HepG2 (cell line): ENCODE results near the gene ZBED5. TPM values are rescaled to one million over a fixed set of nuclear protein-coding genes. Genes with fewer than 3 reads are reported as not detected.
A peak's percentile ranks its signal among the peaks of the same experiment; 100 is the strongest.

ENCODE experiments used
- RORA ChIP-seq: sonication (generic); formaldehyde crosslinking; IDR thresholded peaks from 2 replicates; pipeline ENCODE4 v1.5.0; 2020; ENCODE audit warnings: mild to moderate bottlenecking, missing genetic modification reagents, moderate library complexity
- SUZ12 ChIP-seq: fragments of 150-350 bp; IDR thresholded peaks from 2 replicates; pipeline ENCODE4 v1.6.1; 2014; ENCODE audit warnings: low read depth, low read length
- ZNF230 ChIP-seq: sonication (generic); formaldehyde crosslinking; IDR thresholded peaks from 2 replicates; pipeline ENCODE4 v1.4.0; 2020; ENCODE audit warnings: mild to moderate bottlenecking, missing genetic modification reagents
- ZNF24 ChIP-seq: fragments of 450-650 bp; IDR thresholded peaks from 2 replicates; pipeline ENCODE4 v1.6.1; 2017; ENCODE audit warnings: antibody characterized with exemption, mild to moderate bottlenecking
- ZNF317 ChIP-seq: sonication (generic); formaldehyde crosslinking; IDR thresholded peaks from 2 replicates; pipeline ENCODE4 v1.5.0; 2020; ENCODE audit warnings: mild to moderate bottlenecking, missing genetic modification reagents
- ZNF687 ChIP-seq: sonication (generic); formaldehyde crosslinking; IDR thresholded peaks from 2 replicates; pipeline ENCODE4 v1.5.1; 2020; ENCODE audit warnings: mild to moderate bottlenecking, missing genetic modification reagents, moderate library complexity
- polyA plus RNA-seq, 8 experiments: library from polyadenylated mRNA; depleted of rRNA in 3 of 8; stranded (reverse) in 7 of 8; unstranded in 1 of 8; fragments of >200 nt; fragmentation: Illumina TruSeq in 4 of 8; extraction: Trizol in 4 of 8; gene quantifications; 2 replicates each; pipeline versions ENCODE4 v1.2.1 to v1.2.3, GENCODE V29; 2011 to 2016; ENCODE audit warnings: low read depth in 4 of 8, missing spikeins in 1 of 8, mixed read lengths in 1 of 8; ENCODE audit not compliant: insufficient read depth in 1 of 8
- total RNA-seq, 5 experiments: library from RNA; depleted of rRNA; stranded (reverse); fragments of >200 nt; fragmentation: Illumina TruSeq; extraction: Trizol; gene quantifications; 2 replicates each; pipeline ENCODE4 v1.2.3, GENCODE V29; 2016; ENCODE audit warnings: low read depth in 1 of 5

The ZBED5 gene
- total and polyA plus RNA-seq, 2 of the 13 experiments (the other 11 are each of a cell fraction or from before 2014, with no cell fraction given): 18.2 to 38.6 TPM

GRCh38 chr11:10809373-10810160, 48.3 kb downstream of the ZBED5 start (continued):
- TF ChIP-seq ZNF317: 0 out of 2 replicates have a peak, but pooled peaks have one; percentile 8
- no peak for TF ChIP-seq ZNF24
- TF ChIP-seq SUZ12: no peak
- peak; percentile 23; the same call in 1 of the 2 replicates for TF ChIP-seq ZNF230 (CRISPR knock-in tag)
- TF ChIP-seq ZNF687 (CRISPR knock-in tag): no peak; the same call in none of the 2 replicates
- TF ChIP-seq RORA (CRISPR knock-in tag): no peak
- TF ChIP-seq, all 625 proteins: peak for 49
